GM11168 (cell line): Measurements from ENCODE around the gene LRIG3.
"Not testable (repeated sequence)": the region's sequence is repeated elsewhere in the genome, so short reads cannot be mapped to it uniquely, and the experiment has no call there.

Source experiments
- in situ Hi-C: fragments of 300-500 bp; cut with MboI; formaldehyde crosslinking; loops from one replicate; pipeline ENCODE4 v1.12.0; 2022; ENCODE audit warnings: low sequenced_read_pairs; ENCODE audit not compliant: unreplicated experiment

Gene LRIG3

DNA sequence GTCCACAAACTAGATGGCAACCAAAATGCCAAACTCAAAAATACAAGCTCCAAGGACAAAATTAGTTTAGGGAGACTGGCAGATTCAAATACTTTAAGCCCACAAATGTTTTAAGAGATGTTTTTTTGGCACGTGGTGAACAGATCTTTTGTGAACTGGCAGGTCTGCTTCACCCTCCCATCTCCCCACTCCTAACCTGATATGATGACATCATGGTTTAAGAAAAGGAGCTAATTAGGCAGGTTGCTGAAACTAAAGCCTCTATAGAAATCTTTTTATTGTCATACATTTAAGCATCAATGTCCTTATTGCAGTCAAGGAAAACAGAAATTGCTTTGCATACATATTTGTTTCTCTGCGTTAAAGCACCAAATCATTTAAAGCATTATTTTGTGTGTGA lies 5.8 kb downstream of the LRIG3 start:
- in situ Hi-C loops: no loop called here

DNA sequence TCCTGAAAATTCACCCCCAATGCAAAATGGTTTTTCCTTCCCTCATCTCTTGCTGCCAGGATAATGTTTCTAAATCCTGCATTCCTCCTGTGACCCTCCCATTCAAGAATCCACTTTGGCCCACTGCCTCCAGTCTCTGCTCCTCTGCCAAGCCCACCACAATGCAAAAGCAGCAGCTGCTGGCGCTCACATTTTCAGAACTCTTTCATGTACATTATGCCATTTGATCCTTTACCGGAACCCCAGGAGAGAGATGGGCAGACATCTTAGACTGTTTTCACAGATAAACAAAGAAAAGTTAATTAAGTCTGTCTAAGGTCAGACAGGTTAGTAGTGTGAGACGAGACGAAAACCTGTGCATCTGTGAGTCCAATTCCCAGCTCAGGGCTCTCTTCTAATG lies 12.9 kb downstream of the LRIG3 start:
- in situ Hi-C loops: no loop called here

DNA sequence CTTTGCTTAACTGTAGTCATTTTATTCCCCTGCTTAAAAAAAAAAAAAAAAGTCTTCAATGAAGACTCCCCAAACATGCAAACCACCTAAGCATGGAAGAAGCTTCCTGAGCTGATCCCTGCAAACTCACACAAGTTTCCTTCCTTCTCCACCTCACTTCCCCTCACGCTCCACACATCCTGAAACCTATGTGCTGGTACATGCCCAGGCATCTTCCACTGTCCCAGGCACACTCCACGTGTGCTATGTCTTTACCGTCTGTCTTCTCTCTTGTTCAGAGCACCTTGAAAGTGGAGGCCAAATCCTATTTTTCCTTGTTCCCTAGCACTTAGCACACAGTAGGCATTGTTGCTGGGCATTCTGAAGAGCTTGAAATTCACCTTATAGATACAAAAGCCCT lies 13.4 kb downstream of the LRIG3 start:
- in situ Hi-C loops: no loop called here

DNA sequence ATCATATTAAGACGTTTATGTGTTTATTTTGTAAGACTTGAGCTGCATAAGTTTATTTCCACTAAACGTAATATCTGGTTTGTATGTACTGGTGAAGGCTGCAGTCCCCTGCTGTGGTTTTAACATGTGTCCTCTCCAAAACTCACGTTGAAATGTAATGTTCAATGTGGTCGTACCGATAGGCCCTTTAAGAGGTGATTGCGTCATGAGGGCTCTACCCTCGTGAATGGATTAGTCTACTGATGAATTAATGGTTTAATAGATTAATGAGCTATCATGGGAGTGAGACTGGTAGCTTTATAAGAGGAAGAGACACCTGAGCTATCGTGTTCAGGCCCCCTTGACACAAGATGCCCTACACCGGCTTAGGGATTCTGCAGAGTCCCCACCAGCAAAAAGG lies 14.9 kb downstream of the LRIG3 start:
- in situ Hi-C loops: no loop called here

DNA sequence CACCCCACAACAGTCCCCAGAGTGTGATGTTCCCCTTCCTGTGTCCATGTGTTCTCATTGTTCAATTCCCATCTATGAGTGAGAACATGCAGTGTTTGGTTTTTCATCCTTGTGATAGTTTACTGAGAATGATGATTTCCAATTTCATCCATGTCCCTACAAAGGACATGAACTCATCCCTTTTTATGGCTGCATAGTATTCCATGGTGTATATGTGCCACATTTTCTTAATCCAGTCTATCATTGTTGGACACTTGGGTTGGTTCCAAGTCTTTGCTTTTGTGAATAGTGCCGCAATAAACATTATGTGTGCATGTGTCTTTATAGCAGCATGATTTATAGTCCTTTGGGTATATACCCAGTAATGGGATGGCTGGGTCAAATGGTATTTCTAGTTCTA lies 17.6 kb downstream of the LRIG3 start:
- in situ Hi-C loops: not testable (repeated sequence)

DNA sequence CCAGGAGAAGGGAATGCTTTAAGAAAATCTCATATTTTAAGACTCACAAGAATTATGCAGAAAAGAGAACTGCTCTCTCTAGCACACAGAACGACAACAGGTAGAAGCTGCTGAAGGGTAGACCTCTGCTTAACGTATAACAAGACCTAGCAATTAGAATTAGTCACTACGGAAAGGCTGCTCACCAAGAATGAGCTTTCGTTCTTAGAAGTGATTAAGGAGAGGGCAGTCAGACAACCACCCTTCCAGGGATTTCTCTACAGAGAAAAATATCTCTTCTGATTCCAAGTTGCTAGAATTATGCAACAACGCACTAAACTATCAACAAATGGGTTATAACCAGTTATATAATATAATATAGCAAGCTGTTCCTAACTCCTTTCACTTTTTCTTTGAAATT lies 18.6 kb downstream of the LRIG3 start:
- in situ Hi-C loops: no loop called here

DNA sequence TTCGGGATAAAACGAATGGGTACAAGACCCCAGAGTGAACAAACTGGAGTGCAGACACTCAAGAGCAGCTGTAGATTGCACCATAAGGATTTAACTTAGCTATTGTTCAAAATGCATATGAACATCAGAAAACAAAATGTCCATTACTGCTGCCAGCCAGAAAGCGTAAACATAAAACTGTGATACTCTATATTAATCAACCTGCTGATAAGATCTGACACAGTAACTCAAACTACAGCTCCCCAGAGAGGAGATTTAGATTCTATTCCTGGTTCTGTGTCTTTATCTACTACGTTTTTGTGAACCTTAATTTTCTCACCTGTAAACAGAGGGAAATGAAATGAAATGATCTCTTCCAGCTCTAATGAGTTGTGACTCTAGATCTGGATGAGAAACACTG lies 22.3 kb downstream of the LRIG3 start:
- in situ Hi-C loops: no loop called here

DNA sequence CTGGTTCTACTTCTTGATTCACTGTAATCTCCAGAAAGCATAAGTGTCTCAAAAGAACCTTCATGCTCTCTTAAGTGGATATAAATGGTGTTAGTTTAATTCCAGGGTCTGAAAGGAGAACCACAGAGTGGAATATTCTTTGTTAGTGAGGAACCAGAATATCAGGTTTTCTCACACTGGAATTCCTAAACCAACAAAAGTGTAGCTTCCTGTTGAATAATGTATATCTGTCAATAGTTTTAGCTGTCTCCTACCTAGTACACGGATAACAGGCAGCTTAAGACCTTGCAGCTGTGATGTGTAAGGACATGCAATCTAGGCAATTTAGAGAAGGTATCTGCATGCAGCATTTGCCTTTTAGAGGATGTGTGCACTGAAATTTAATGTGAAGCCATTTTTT lies 24.0 kb downstream of the LRIG3 start:
- in situ Hi-C loops: no loop called here

DNA sequence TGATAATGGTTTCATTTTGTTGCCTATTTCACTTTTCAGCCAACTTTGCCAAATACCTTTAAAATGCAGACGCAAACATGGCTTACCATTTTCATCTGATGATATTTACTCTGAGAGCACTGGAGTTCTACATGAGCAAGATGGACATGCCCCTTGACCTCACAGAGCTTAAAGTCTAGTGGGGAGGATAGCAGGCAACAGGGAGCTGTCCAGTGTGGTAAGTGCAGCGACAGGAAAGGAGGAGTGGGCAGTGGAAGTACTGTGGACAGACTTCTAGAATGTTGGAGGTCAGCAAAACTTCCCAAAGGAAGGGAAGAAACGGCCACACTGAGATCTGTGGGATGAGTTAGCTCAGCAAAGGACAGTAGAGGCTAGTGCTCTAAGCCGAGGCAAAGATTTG lies 25.3 kb downstream of the LRIG3 start:
- in situ Hi-C loops: no loop called here

DNA sequence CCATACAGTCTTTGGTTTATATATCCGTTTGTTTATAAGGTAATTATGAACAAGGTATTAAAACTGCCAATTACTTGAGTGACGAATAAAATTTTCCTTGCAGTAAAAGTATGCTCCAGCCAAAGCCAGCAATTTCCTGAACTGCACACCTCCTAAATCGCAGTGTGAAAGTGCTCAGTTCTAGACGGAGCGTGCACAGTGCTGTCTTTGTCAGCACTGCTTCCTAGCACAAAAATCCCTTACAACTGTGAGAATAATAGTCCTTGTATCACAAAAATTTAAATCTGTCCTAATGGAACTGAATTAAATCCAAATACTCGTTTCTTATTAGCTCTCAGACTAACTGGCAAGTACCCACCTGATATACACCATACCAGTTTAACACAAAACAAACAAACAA lies 26.3 kb downstream of the LRIG3 start:
- in situ Hi-C loops: no loop called here

DNA sequence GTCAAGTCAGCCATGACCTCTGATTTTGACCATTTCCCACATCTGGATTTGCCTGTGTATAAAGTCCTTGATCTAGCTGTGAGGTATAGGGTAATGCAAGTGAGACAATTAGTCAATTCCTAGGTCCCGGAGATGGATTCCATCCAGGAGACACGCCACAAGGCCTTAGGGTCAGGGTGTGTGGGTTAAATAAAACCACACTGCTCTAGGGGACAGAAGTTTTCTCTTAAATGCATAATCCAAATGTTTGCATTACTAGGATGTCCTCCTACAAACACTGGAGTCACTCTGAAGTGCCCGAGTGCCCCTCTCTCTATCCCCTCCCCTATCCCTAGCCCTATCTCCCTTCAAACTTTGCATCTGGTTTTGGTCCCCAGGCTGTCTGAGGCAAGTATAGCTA lies 26.8 kb downstream of the LRIG3 start:
- in situ Hi-C loops: no loop called here

DNA sequence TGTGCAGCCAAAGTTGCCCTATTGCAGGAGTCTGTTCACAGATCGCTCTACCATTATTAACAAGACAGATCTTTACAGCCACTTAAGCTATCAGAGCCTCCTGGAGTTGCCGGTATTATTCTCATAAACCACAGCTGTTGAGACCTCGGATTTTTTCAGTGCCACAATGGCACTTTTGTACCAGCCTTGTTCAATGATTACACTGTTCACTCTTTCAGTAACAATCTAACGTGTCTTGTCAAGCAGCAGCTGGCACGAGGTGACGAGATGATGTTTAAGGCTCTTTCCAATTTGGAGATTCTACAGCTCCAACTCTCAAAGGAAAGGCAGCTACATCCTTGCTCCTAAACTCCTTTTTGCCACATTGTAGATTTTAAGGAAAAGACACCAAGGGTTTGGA lies 30.7 kb downstream of the LRIG3 start:
- in situ Hi-C loops: no loop called here

DNA sequence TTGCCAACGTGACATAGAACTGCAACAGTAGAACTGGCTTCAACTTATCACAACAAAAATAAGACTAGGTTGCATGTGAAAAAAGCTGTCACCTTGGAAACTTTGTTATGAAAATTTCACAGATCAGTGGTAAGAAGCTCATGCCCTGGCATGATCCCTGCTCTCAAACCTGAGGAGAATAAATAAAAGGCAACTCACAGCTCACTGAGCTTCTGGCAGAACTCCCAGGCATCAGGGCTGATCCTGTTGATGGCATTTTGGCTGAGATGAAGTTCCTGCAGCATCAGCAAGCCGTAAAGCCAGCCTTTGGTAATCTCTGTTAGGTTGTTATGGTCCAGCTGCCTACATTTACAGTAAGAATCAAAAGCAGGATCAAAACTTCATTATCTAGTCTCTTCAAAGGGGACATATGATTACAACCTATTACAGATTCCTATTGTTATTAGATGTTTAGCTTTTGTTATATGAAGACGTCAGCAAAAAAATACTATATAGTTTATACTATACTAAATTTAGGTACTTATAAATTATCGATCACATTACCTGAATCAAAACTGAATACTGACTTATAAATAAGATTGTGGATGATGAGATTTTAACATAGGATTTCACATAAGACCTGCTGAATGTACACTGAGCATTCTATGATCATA lies 32.0 kb downstream of the LRIG3 start:
- in situ Hi-C loops: no loop called here

DNA sequence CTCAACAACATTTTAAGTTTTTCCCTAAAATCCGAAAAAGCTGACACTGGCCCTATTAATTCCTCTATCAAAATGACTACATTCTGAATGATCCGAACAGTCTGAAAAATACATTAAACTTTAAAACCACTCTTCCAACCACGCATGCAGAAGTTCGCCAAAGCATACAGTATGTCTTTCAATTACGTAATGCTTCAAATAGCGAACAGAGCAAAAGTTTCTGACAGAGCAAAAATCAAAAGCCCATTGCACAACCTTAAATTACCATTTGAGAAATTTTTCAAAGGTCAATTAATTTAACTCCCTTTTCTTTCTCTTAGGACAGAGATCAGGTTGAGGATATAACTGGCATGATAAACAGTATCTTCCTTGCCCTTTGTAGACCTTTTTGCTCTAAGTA lies 33.2 kb downstream of the LRIG3 start:
- in situ Hi-C loops: no loop called here

DNA sequence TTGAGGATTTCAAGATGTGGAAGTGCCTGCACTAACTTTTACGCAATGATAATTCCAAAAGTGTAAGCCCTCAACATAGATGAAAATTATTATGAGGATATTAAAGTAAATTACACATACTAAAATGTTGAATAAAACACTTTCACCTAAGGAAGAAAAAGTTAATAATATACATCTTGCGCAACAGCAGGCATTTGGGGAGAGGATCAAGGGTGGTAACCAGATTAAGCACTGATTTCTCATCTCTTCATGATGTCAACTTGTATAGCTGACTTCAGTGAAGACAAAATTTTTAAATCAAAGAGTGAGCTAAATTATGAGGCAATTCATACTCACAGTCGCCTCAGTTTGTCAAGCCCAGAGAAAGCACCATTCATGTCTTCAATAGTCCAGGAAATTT lies 33.8 kb downstream of the LRIG3 start:
- in situ Hi-C loops: no loop called here

DNA sequence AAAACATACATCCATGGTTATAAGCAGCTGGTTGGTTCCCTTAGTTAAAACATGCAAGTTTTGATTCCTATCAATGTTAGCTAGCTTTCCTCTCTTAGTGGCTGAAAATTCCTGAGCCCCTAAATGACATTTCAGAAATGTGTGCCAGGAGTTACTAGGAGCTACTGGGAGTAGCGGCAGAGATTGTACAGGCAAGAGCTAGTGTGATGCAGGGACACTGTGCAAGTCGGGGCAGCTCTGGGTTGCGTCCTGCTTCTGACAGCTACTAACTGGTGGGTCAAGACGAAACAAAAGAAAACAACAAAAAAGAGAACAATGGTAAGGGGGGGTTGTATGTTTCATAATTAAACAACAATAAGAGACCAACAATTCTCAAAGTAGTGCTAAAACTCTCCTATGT lies 35.4 kb downstream of the LRIG3 start:
- in situ Hi-C loops: no loop called here

DNA sequence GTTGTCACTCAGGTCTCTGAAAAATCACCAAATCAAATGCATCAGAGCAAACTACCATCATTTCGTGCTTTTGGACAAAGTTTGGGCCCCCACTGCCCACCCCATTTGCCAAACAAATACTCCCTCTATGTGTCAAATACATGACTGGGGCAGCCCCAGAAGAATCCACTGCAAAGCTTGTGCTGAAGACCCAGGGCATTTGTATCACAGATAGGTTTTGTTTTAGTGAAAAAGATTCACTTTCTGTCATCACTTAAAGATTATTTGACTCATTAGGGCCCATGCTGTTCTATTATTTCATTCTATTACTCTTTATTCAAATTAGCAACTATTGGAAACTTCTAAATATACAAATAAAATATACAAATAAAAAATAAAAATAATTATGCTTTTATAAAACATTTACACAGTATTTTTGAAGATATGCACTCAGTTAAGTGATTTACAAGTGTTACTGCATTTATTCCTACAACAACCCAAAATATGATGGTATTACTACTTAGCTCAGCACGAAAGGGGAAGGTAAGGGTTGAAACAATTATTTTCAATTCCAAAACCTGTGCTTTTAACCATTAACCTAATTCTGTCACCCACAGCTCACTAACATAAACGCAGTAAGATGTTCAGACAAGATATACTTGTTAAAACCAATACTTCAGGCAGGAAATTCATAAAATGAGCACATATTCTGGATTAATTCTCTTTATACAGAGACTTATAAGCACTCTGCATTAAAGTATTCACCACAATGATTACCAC lies 36.5 kb downstream of the LRIG3 start:
- in situ Hi-C loops: no loop called here

DNA sequence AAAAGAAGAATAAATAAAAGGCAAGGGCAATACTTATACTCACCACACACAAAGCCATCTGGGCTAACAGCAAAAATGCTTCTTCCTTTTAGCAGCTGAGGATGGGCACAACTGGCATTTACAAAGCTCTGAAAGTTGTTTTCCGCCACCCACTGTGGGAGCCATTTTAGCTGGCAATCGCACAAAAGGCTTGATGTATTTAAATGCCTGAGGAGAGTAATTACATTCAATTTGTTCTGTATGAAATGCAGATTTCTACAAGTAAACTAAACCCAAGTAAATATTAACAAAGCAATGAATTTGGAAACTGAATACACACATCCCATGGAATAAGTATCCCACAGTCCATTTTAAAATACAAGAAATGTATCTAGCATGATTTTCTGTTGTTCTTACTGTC lies 37.5 kb downstream of the LRIG3 start:
- in situ Hi-C loops: no loop called here

DNA sequence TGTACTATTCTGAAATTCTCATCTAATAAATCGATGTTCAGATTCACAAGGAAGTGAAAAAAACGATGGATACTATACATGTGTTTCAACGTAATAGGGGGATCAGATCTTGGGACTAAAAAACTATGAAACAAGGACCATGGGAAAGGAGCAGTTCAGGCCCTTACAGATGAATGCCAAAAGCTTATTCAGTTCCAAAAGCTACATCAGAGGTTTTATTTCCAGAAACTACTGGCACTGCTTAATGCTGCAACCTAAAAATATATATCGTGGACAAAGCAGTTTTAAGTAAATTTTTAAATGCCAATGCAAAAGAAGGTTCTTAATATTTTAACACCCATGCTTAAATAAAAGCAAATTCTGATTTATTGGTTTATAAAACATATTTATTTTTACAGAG lies 38.5 kb downstream of the LRIG3 start:
- in situ Hi-C loops: no loop called here

DNA sequence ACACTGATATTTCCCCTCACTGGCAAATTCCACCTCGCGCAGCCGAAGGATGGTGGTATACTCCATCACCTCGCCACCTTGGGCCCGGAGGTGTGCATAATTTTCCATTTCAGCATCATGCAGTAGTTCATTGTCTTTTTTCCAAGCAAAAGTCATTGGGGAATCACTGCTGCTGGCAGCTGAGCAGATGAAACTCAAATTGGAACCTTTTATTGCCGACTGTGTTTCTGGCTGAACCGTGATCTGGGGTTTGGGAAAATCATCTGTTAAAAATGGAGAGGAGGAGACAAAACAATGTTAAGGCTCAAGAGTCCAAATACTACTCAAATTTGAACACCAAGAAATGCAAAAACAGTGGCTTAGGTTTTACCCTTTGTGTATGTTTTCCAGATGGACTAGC lies 39.7 kb downstream of the LRIG3 start:
- in situ Hi-C loops: no loop called here

DNA sequence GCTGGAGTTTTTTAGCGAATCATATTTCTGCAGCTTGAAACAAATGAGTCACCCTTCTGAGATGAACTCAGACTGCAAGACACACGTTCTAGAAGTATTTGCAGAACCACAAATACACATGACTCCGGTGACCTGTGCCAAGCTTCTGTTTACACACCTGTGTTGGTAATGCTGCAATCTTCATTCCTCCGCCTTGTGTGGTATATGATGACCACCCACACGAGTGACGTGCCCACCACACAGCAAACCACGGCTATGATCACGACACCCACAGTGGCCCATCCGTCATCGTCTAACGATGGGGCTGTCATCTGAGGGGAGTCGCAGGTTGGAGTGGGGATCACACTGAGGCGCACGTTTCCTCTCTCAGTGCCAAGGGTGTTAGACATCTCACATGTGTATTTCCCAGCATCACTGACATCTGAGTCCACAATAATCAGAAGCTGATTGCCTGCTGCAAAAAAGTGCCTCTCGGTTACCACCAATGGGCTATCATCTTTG lies 43.0 kb downstream of the LRIG3 start:
- in situ Hi-C loops: no loop called here

DNA sequence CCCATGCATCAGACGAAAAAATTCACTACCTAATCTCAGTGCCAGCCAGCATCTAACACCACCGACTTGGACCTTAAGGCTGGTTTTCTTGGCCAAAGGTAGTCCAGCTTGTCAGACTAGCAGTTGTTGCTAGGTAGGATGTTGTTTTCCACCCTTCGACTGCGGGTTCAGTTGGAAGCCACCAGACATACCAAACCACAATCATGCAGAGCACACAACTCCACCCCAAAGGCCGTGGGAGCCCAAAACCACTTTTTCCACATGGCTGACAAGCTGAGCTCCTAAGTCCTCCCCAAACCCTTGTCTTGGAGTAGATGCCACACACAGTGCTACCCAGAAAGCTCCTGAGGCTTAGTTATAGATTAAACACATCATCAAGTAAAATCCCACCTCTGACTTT lies 46.8 kb downstream of the LRIG3 start:
- in situ Hi-C loops: no loop called here
